Measurements from ENCODE around the gene PPP1R37.

PPP1R37 gene, protein sequence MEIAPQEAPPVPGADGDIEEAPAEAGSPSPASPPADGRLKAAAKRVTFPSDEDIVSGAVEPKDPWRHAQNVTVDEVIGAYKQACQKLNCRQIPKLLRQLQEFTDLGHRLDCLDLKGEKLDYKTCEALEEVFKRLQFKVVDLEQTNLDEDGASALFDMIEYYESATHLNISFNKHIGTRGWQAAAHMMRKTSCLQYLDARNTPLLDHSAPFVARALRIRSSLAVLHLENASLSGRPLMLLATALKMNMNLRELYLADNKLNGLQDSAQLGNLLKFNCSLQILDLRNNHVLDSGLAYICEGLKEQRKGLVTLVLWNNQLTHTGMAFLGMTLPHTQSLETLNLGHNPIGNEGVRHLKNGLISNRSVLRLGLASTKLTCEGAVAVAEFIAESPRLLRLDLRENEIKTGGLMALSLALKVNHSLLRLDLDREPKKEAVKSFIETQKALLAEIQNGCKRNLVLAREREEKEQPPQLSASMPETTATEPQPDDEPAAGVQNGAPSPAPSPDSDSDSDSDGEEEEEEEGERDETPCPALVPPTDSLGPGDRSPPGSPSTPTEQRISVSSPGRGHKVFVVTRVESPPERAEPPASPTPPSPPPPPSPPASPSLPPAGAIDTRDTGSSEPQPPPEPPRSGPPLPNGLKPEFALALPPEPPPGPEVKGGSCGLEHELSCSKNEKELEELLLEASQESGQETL

DNA sequence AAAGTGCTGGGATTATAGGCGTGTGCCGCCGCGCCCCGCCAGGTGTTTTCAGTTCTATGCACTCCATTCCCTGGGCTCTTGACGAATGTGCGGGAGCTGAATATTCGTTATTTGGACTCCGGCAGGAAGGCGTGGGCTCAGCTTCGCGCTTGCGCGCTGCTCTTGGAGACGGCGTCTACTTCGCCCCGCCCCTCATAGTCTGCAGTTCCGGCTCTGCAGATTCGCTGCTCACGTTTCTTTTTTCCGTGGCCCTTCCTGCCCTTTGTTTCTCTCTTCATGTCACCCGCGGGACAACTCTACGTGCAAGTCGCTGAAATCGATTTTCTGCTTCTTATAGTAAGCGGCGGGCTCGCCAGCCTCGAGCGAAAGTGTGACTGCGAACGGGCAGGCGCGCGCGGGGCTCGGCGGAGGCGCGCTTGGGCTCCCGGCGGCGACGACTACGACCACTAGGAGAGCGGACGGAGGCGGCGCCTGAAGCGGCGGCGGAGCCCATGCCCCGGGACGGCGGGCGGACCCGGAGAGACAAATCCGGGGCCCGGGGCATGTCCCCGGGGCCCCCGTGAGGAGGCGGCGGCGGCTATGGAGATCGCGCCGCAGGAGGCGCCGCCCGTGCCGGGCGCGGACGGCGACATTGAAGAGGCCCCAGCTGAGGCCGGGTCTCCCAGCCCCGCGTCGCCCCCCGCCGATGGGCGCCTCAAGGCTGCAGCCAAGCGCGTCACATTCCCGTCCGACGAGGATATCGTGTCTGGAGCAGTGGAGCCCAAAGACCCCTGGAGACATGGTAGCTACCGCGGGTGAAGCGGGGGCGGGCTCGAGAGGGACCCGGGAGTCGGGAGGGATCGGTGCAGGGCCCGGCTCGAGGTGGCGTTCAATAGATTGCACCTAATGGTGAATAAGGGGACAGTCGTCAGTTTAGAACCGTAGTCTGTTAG, at the start of gene PPP1R37:
Gene PPP1R37 (plus strand): TSS at position 433 of the 932 bp plus-strand sequence. CDS start 147 bp downstream, at position 580.
- DNase-seq, result peak; percentile 93

DNA sequence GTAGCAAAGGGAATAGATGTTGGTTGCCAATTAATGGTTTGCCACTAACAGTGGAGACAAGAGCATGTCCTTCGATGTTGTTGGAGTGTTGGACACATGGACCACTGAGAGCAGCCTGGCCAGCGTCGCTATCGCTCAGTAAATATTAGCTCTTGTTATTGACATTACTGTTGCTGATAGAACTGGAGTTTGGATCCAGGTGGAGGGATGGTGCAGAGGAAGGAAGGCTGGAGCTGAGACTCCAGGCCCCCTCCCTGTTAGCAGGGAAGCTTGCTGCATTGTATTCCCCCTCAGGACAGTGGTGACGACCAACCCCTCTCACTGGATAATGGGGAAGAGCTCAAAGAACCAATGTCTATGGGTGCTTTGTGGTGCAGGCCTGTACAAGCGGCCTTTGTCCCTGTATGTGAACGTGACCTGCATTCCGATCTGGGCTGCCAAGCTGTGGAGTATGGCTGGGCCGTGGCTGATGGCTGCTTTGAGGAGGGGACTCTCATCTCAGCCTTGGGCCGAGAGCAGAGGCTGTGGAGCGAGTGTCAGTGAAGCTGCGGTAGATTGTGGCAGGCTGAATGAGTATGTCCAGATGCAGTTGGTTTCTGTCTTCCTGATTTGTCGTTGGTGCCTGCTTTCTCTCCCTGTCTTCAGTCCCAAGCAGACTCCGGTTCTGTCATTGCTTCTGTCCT, 47.2 kb upstream of the PPP1R37 start:
- DNase-seq, result no peak

DNA sequence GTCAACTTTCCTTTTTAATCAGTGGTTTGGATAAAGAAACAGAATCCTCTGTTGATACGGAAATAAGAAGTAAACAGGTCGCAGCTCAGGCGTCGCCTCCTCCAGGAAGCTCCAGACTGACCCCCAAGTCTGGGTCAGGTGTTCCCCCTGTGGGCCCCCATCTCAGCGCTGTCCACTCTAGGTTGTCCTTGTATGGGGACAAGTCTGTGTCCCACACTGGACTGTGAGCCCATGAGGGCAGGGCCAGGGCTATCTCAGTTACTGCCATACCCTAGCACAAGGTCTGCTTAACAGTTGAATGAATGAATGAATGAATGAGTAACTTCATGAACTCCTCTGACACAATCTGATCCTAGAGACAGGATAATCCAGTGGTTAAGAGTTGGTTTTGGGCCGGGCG, 46.6 kb upstream of the PPP1R37 start:
- DNase-seq, result no peak

DNA sequence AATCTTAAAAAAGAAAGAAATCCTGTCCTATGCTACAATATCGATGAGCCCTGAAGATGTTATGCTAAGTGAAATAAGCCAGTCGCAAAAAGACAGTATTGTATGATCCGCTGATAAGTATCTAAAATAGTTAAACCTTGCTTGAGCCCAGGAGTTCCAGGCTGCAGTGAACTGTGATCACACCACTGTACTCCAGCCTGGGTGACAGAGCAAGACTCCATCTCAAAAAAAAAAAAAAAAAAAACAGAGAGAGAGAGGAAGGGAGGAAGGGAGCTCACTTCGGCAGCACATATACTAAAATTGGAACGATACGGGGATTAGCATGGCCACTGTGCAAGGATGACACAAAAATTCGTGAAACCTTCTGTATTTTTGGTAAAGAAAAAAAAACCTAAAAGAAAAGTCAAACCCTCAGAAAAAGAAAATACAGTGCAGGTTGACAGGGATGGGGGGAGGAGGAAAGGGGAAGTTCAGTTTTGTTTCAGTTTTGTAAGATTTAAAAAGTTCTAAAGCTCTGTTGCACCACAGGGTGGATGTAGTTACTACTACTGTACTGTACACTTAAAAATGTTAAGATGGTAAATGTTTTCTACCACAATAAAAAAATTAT, 45.7 kb upstream of the PPP1R37 start:
- no peak for DNase-seq

DNA sequence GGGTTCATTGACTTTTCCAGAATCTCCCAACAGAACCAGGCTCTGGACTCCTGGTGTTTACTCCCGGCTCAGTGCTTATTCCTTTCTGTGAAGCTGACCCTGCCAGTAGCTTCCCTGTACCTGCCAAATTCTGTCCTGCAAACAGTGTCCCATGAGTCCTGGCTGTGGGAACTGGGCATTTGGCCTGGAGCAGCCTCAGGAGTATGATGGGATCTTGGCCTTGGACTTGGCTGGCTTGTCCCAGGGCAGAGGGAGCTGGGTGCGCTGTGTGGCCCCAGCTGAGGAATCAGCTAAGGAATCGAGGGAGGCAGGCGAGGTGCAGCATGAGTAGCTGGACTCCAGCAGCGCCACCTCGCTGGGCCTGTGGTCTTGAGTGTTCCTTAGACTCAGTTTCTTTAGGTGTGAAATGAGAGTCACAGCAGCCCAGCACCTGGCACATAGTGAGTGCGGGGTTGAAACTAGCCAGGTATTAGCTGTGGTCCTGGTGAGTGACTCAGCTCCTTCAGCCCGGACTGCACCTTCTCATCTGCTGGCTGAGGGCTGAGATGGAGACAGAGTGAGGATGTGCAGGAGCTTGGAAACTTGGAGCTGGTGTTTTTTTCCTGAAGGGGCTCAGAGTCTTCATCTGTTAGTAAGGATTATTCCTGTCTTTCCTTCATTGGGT, 43.8 kb upstream of the PPP1R37 start:
- no peak for DNase-seq

DNA sequence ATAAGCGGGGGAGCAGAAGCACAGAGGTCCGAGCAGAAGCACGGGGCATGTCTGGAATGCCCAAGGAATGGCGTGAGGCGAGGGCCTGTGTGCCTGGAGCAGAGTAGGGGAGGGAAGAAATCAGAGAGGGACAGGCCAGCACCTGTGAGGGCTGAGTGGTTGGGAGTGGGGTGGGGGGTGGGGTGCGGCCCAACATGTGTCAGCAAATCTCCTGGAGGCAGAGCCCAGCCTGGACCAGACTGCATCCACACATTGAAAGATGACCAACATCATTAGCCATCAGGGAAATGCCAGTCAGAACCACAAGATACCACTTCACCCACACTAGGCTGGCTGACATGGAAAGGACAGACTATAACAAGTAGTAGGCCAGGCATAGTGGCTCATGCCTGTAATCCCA, 42.9 kb upstream of the PPP1R37 start:
- no peak for DNase-seq

DNA sequence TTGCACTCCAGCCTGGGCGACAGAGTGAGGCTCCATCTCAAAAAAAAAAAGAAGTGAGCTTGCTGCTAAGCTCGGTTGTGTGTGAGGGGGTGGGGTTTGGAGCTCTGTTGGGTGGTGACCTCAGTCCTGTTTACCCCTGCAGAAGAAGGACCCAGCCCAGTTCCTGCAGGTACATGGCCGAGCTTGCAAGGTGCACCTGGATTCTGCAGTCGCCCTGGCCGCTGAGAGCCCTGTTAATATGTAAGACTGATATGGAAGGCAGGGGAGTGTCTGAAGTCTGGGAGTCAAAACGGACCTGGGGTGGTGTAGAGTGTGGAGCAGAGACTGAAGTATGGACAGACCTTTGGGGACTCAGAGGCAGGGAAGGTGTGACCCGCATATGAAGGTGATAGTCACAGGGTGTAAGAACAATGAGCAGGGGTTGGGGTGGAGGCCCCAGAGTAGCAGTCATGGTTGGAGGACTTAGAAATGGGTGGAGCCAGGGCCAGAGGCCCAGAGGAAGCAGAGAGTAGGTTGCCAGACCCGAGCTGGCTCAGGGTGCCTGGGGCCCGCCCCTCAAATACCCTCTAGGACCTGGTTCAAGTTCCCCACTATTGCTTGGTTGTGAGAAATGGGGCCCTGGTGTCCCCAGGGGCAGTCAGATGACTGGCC, 40.9 kb upstream of the PPP1R37 start:
- no peak for DNase-seq

DNA sequence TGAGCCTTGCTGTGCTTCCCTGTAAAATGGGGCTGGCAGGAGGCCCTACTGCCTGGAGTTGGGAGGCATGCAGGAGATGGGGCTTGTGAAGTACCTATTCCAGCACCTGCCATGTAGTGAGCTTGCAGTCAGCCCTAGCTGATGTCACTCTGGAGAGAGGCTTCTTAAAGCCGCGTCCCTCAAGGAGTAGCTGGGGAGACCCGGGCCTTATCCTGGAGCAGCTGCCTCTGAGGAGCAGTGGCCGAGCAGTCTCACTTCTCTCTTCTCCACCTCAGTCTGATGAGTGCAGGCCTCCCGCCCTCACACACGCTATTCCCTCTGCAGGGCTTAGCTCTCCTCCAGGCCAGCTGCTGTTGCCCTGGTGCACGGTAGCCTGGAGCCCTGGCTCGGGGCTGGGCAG, 36.1 kb upstream of the PPP1R37 start:
- no peak for DNase-seq

DNA sequence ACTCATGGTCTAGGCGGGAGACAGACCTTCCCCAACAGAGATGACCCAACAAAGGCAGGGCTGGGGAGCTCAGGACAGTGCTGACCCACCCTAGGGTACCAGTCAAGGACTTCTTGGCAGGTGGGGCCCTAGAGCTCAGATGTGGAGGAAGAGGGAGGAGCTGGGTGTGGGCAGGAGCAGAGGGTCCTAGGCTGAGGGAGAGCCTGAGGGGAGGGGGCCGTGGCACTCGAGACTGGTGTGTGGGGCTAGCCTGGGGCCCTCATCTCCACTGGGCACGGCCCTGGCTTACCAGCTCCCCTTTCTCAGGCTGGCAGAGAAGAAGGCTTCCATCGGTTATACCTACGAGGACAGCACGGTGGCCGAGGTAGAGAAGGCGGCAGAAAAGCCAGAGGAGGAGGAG, 35.5 kb upstream of the PPP1R37 start:
- no peak for DNase-seq

DNA sequence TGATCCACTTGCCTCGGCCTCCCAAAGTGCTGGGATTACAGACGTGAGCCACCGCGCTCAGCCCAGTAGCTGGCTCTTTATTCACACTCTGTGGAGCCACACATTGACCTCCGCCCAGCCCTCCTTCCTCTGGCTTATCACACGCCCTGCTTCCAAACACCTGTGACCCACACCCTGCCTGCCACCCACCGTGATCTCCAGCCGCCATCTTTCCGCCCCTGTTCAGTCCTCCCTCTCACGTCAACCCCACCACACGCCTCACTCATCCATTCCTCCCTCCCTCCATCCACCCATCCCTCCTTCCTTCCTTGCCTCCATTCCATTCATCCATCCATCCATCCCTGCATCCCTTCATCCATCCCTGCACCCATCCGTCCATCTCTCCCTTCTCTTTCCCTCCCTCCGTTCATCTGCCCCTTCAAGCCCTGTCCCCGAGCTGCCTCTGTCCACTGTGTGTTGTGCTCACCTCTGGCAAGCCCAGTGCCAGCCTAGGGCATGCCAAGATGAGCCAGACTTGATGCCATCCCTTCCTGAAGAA, 34.3 kb upstream of the PPP1R37 start:
- no peak for DNase-seq

DNA sequence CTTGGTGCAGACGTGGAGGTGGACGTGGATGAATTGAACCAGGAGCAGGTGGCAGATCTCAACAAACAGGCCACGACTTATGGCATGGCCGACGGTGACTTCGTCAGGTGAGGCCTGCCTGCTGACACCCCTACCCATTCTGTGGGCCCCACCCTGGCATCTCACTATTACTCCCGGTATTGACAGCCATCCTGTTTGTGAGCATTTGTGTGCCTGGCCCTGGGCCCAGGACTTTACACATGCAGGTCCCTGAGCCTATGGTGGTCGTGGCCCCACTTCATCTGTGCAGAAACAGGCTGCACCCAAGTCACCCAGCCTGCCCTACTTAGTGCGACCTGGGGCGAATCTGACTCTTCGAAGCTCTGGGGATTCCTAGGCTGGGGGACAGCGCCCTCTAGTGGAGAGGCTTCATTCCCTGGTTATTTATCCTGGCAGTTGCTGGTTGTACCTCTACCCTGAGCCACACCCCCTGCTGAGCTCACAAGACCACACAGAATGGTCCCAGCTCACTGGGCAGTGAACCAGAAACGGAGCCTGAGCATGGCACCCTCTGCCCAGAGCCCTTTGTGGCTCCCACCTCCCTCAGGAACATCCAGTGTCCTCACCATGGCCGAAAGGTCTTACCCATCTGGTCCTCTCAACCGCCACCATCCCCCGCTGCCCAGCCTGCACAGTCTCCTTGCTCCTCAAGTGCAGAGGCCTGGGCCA, 33.6 kb upstream of the PPP1R37 start:
- peak; percentile 88 for DNase-seq

DNA sequence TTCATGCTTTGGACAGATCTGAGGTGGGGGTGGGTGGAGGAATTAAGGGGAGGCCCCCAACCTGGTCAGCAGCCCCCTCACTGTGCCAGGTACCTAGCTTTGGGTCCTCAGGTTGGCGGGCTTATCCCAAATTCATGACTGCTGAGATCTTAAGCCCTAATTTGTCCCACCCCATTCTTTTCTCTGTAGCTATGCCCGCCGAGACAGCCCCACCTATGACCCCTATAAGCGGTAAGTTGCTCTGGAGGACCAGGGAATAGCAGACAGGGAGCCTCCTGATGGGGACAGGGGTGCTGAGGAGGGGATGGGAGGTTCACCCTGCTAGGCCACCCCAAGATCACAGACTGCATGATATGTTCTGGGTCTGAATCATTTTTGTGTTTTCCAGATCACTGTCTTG, 31.0 kb upstream of the PPP1R37 start:
- no peak for DNase-seq

DNA sequence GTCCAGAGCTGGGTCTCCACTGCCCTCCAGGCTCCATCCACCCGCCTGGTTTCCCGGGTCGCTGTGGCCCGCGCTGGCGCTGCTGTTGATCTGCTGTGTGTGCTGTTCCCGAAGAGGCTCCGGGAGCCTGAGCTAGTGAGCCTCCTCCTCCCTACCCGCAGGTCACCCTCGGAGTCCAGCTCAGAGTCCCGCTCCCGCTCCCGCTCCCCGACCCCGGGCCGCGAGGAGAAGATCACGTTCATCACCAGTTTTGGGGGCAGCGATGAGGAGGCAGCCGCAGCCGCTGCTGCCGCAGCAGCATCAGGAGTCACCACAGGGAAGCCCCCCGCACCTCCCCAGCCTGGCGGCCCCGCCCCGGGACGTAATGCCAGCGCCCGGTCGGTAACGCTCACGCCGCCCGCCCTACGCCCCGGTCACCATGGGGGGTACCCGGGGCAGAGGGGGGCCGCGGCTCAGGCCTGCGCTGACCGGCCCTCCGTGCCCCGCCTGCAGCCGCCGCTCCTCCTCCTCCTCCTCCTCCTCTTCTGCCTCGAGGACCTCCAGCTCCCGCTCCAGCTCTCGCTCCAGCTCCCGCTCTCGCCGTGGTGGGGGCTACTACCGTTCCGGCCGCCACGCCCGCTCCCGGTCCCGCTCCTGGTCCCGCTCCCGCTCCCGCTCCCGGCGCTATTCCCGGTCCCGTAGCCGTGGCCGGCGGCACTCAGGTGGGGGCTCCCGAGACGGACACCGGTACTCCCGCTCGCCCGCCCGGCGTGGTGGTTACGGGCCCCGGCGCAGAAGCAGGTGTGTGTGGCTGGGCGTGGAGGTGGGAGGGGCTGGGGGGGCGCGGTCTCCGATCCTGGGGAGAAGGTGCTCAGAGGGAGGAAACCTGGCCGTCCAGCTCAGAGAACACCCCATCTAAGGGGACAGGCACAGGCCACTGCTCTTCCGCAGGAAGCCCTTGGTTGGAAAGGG, 28.9 kb upstream of the PPP1R37 start:
- no peak for DNase-seq

DNA sequence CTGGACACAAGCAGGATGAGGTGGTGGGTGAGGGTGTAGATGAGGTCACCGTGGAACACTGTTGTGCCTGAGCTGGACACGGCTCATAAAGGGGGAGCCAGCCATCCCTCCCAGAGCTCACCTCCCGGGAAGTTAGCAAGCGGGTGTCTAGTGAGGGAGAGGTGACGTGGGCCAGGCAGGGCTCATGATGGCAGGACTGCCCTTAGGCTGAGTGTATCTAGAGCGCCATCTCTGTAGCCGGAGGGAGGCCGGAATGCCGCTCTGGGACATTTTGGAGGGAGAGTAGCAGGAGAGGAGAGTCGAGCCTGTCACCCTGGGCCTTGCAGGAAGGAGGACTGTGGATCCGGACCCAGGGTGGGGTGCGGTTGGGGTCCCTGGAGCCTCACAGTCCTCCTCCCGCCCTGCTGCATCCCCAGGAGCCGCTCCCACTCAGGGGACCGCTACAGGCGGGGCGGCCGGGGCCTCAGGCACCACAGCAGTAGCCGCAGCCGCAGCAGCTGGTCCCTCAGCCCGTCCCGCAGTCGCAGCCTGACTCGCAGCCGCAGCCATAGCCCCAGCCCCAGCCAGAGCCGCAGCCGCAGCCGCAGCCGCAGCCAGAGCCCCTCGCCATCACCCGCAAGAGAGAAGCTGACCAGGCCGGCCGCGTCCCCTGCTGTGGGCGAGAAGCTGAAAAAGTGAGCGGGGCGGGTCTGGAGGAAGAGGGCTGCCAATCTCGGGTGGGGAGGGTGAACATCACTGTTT, 25.9 kb upstream of the PPP1R37 start:
- DNase-seq, result no peak

DNA sequence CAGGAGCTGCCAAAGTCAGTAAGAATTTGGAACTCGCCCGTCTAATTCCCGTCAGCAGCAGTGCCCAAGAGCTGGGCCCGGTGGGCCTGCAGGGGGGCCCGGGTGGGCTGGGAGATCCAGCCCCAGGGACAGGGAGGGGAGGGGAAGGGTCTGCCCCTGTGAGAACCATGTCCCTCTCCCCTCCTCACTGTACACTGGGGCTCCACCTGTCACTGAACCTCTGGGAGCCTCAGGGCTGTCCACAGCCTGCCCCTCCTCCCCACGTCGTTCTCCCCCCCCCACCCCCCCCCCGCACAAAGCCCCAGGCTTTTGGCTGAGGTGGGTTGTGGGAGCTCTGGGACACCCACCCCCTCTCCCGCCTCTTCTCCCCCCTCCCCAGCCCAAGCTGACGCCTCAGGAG, 24.9 kb upstream of the PPP1R37 start:
- no peak for DNase-seq

DNA sequence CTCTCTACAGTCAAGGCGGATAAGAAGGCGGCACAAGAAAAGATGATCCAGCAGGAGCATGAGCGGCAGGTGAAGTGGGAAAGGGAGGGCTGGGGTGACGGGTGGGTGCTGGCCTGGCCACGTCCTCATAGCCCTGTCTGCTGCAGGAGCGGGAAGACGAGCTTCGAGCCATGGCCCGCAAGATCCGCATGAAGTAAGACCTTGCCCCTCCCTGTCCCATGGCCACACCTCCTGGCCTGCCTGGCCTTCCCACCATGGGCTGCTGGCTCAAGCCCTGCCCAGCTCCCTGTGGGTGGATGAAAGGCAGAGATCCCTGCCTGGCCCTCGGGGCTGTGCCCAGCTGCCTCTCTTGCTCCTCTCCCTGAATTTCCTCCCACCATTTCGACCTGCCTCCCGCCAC, 23.9 kb upstream of the PPP1R37 start:
- DNase-seq, result no peak

DNA sequence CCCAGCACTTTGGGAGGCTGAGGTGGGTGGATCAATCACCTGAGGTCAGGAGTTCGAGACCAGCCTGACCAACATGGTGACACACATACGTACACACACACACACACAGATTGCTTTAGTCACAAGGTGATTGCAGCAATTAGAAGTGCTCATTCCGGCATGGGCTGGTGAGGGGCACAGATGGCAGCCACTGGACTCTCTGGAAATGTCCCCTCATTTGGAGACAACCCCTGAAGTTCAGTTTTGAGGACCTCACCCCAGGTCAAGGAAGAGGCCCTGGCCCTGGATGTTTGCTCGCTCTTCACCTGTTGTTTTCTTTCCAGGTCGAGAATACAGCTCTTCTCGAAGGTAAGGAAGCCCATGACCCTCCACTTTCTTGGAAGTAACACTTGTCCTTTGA, 22.8 kb upstream of the PPP1R37 start:
- no peak for DNase-seq

DNA sequence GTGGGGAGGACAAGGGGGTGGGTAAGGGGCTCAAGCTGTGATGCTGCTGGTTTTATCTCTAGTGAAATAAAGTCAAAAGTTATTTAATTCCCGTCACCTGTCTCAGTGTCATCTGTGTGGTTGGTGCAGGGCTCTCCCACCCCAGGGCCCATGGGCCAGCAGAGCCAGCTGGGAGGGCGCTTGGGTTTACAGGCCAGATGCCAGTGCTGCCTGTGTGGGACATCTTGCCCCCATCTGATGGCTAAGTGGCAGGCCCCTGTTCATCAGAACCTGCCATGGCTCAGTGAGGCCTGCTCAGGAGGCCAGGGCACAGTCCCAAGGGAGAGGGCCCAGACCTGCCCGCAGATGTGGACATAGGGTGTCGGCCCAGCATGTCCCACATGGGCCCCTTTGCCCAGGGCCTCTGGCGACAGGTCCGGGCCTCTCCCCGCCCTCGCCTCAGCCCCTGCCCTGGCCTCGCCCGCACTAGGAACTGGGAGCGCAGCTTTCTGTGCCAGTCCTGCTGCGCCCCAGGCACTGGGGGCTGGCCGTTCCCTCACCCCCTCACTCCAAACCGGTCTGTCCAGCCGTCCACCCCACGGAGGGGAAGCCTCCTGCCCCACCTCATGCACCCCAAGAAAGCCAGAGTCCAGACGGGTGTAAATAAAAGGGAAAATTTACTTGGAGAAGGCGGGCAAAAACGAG, 22.0 kb upstream of the PPP1R37 start:
- DNase-seq, result no peak
